ENCODE measurements around the gene C9orf43. TPM values are rescaled to one million over a fixed set of nuclear protein-coding genes. Genes with fewer than 3 reads are reported as not detected.

Gene C9orf43
- total RNA-seq, 4 donors from 2014 or later = 0.75 TPM; not detected in 3

DNA sequence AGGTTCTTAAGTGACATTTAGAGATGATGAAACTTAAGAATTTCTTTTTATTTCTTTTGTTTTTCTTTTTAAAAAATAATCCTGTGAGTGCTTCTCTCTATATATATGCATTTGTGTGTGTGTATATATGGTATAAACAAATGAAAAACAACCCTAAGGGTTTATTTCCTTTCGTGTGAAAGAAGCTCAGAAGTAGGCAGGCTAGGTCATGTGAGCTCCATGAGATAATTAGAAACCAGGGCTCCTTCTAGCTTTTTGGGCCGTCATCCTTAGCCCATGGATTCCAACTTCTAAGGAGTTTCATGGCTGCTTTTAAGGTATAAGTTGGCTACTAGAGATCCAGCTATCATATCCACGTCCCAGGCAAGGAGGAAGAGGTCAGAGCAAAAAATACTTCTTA, 11.2 kb downstream of the C9orf43 start:
- Histone ChIP-seq H3K27me3 (no peaks in the 10 kb centered on the region), H3K9me3 (no peaks in the 10 kb centered on the region), H3K27ac (no peak overlapping the region), H3K4me1 (no peaks in the 10 kb centered on the region), H3K4me3 (no peak overlapping the region), H3K36me3 (no peaks in the 10 kb centered on the region)
- DNase-seq = no peak
- TF ChIP-seq EP300 (IDR thresholded peaks at IDR 0.05; ENCODE audit: low read depth) (no peak), POLR2A (IDR thresholded peaks at IDR 0.05) (no peak), POLR2AphosphoS5 (IDR thresholded peaks at IDR 0.05) (no peak)
- TF ChIP-seq, protein P1, sequence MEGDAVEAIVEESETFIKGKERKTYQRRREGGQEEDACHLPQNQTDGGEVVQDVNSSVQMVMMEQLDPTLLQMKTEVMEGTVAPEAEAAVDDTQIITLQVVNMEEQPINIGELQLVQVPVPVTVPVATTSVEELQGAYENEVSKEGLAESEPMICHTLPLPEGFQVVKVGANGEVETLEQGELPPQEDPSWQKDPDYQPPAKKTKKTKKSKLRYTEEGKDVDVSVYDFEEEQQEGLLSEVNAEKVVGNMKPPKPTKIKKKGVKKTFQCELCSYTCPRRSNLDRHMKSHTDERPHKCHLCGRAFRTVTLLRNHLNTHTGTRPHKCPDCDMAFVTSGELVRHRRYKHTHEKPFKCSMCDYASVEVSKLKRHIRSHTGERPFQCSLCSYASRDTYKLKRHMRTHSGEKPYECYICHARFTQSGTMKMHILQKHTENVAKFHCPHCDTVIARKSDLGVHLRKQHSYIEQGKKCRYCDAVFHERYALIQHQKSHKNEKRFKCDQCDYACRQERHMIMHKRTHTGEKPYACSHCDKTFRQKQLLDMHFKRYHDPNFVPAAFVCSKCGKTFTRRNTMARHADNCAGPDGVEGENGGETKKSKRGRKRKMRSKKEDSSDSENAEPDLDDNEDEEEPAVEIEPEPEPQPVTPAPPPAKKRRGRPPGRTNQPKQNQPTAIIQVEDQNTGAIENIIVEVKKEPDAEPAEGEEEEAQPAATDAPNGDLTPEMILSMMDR (IDR thresholded peaks at IDR 0.05) = no peak
- WGBS, 2 donors (ENCODE audit: low coverage in 1 of 2) = 71 to 79% methylated on average over 1 to 3 of the region's 3 CpGs
- in situ Hi-C loops (cut with MboI; ENCODE audit: low pct_ligation_motif_present in 1 of 4, low pct_unique_long_range_greater_than_20kb in 1 of 4, low sequenced_read_pairs in 3 of 4) = no loop called here
- intact Hi-C loops (cut with DNase I; ENCODE audit: low total_unique reads) = no loop called here

DNA sequence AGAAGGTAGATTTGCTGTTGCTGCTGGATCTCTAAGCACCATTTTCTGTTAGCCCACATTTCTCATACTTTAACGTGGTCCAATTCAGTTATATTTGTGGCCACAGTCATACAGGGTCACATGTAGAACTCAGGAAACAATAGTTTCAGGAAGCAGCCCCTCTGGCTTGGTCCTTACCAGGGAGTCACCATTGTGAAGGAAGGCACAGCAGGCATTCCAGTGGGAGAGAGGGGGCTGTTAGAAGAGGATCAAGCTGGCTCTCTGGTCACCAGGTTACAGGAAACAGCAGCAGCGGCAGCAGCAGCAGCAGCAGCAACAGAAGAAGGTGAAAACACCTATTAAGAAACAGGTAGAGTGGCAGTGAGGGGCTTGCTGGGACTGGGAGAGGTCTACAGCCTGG, 14.5 kb downstream of the C9orf43 start:
- intact Hi-C loops (cut with DNase I; ENCODE audit: low total_unique reads) (no loop called here), in situ Hi-C loops (cut with MboI; ENCODE audit: low pct_ligation_motif_present in 1 of 4, low pct_unique_long_range_greater_than_20kb in 1 of 4, low sequenced_read_pairs in 3 of 4) (no loop called here)
- no peak for DNase-seq
- WGBS, 2 donors (ENCODE audit: low coverage in 1 of 2) = 53% methylated on average over 2 of the region's 2 CpGs; no CpG with 5 or more reads in 1 of the 2 donors
- H3K27me3 ChIP-seq = no peaks in the 10 kb centered on the region
- H3K4me3 ChIP-seq = no peak overlapping the region
- no peaks in the 10 kb centered on the region for H3K4me1 ChIP-seq
- no peaks in the 10 kb centered on the region for H3K9me3 ChIP-seq
- H3K27ac ChIP-seq = no peak overlapping the region
- TF ChIP-seq, protein P1 (IDR thresholded peaks at IDR 0.05) = no peak
- TF ChIP-seq EP300 (IDR thresholded peaks at IDR 0.05; ENCODE audit: low read depth) = no peak
- TF ChIP-seq POLR2AphosphoS5 (IDR thresholded peaks at IDR 0.05) = no peak
- TF ChIP-seq POLR2A (IDR thresholded peaks at IDR 0.05) = no peak
- H3K36me3 ChIP-seq = no peaks in the 10 kb centered on the region

DNA sequence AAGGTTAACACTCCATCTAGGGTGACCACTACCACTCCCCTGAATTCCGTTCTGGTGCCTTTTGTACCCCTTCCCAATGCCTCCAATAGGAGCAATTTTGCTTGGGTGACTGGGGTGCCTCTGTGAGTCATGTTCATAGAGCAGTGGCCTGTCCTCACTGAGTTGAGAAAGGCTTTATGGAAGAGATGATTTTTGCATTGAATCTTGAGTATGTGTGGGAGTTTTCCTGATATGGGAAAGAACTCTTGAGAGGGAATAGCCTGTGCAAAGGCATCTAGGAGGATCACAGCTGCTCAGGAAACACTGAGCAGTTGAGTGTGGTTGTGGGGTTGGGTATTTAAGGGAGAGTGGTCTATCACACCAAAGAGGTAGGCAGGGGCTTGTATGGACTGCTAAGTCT, 16.2 kb downstream of the C9orf43 start:
- intact Hi-C loops (cut with DNase I; ENCODE audit: low total_unique reads) (no loop called here), in situ Hi-C loops (cut with MboI; ENCODE audit: low pct_ligation_motif_present in 1 of 4, low pct_unique_long_range_greater_than_20kb in 1 of 4, low sequenced_read_pairs in 3 of 4) (no loop called here)
- Histone ChIP-seq H3K4me3 (no peak overlapping the region), H3K27ac (no peak overlapping the region), H3K27me3 (no peaks in the 10 kb centered on the region), H3K9me3 (no peaks in the 10 kb centered on the region), H3K36me3 (no peaks in the 10 kb centered on the region), H3K4me1 (no peaks in the 10 kb centered on the region)
- no peak for DNase-seq
- WGBS, 2 donors (ENCODE audit: low coverage in 1 of 2) = 84% methylated on average over 1 of the region's 1 CpG; no CpG with 5 or more reads in 1 of the 2 donors
- TF ChIP-seq POLR2A (IDR thresholded peaks at IDR 0.05) (no peak), POLR2AphosphoS5 (IDR thresholded peaks at IDR 0.05) (no peak), EP300 (IDR thresholded peaks at IDR 0.05; ENCODE audit: low read depth) (no peak)
- TF ChIP-seq, protein P1 (IDR thresholded peaks at IDR 0.05) = no peak

DNA sequence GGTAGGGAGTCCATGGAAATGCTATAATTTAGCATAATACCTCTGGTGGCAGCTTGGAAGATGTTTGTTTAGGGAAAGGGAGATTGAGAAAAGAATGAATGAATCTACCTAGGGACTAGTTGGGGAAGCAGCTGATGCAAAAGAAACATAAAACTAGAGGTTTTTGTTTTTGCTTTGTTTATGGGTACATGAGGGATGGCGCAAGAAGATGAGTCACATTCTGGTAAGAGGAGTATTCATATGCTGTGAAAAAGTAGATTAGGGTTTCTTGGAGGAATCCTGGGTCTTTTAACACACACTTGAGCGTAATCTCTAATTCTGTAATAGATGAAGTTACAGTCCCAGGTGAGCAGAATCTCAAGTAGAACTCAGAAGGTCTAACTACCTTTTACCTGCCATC, 17.1 kb downstream of the C9orf43 start:
- in situ Hi-C loops (cut with MboI; ENCODE audit: low pct_ligation_motif_present in 1 of 4, low pct_unique_long_range_greater_than_20kb in 1 of 4, low sequenced_read_pairs in 3 of 4) = no loop called here
- Histone ChIP-seq H3K27me3 (no peaks in the 10 kb centered on the region), H3K9me3 (no peaks in the 10 kb centered on the region), H3K4me3 (no peak overlapping the region), H3K36me3 (no peaks in the 10 kb centered on the region), H3K4me1 (no peaks in the 10 kb centered on the region), H3K27ac (peak overlapping the region in 1 of 4 donors; percentile 12)
- TF ChIP-seq POLR2AphosphoS5 (IDR thresholded peaks at IDR 0.05) (no peak), EP300 (IDR thresholded peaks at IDR 0.05; ENCODE audit: low read depth) (no peak), POLR2A (IDR thresholded peaks at IDR 0.05) (no peak)
- TF ChIP-seq, protein P1 (IDR thresholded peaks at IDR 0.05) = no peak
- 94 to 96% methylated on average over 2 of the region's 2 CpGs for WGBS, 2 donors (ENCODE audit: low coverage in 1 of 2)
- no peak for DNase-seq
- intact Hi-C loops (cut with DNase I; ENCODE audit: low total_unique reads) = no loop called here
